NCI-H774 (cell line): ENCODE results near the gene MORN1.

Experiments used
- DNase-seq: peaks from one replicate; lab custom pipeline; 2025; lab: John Stamatoyannopoulos, UW

Gene MORN1

DNA sequence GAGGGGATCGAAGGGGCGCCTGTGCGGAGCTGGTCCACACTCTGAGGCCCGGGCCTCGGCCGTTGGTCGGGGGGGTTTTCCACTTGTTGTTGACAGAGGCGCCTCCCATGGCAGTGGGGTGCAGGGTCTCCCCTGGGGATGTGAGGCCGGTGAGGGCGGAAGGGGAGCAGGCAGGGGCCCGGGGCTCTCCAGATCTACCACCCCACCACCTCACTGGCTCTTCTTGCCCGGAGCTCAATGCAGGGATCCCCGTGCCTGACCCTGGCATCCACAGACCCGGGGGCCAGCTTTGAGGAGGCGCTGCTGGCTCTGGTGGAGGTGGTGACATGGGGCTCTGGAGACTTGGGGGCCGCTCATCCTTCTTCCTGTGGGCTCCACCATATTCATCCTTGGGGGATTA, 28.1 kb upstream of the MORN1 start:
- DNase-seq: no peak

DNA sequence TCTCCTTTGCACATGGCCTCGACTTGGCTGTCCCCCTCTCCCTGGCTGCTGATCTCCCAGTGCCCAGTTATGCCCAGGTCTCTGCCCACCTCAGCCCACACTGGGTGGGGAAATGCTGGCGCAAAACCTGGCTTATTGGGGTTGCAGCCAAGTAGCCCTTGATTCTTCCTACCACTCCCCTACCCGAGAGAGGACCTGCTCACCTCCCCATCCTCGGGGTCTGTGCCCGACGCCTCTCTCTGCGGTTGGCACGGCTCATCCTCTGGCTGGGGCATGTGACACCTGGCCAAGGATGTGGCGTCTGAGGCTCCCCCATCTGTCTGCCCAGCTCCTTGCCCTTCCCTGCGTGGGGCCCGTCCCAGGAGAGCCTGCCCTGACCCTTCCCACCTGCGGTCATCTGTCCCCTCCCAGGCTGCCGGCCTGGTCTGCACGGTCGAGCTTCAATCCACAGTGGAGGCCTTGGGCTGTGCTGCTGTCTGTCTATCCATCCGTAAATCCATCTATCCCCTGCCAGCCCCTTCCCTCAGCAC, 27.5 kb upstream of the MORN1 start:
- DNase-seq: no peak

DNA sequence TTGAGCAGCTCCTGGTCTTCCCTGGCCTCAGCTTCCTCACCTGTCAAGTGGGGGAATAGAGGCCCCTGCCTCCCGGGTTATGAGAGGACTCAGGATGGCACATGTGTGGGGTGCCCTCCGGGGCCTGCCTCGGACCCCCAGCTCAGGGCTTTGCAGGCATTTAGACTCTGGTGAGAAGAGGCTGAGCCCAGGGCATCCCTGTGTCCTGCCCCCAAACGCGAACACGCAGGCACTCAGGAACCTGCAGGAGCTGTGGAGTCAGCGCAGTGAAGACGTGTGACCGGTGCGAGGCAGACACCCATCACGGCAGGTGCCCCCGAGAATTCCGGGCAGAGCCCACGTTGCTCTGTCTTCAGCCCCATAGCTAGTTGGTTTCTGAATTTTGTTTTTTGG, 26.5 kb upstream of the MORN1 start:
- DNase-seq: no peak

DNA sequence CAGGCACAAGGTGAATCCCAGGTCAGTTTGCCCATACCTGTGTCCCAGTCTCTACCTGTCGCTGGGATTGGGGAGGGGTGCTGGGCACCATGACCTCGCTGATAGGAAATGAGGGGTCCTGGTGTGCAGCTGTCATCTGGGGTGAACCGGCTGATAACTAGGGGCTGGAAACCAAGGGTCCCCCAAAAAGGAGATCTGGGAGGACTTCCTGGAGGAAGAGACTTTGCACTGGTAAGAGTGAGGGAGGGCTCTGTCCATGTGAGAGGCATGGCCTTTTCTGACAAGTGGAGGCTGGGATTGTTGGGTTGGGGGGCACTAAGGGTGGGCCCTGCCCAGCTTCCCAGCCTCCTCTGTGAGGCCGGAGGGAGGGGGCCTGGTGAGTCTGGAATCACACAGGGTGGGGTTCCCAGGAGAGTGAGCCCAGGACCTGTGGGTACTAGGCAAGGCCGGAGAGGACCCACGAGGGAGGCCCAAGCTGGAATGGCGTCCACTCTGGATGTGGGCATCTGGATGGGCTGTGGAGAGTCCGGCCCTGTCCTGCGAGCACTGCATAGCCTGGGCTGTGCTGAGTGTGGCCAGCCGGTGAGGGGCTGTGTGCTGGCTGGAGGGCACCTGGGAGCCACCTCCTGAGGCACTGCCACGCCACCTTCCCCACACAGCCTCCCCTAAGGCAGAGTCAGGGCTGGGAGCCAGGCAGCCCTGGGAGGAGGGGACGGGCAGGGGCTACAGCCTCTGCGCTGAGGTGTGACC, 25.9 kb upstream of the MORN1 start:
- no peak for DNase-seq

DNA sequence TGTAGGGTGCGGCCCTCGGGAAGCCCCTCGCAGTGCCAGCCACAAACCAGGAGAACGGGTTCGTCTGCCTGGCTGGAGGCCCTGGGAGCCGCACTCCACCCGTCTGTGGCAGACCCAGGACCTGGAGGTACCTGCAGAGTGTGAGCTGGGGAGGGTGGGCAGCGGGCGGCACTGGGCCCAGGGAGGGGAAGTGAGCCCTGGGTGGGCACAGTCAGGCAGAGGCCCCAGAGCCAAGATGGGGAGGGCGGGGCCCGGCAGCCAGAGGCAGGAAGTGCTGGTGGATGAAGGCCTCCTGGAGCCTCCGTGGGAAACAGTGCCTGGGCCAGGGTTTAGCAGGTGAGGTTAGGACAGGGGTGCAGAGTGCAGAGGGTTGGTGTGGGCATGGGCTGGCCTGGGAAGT, 25.0 kb upstream of the MORN1 start:
- no peak for DNase-seq

DNA sequence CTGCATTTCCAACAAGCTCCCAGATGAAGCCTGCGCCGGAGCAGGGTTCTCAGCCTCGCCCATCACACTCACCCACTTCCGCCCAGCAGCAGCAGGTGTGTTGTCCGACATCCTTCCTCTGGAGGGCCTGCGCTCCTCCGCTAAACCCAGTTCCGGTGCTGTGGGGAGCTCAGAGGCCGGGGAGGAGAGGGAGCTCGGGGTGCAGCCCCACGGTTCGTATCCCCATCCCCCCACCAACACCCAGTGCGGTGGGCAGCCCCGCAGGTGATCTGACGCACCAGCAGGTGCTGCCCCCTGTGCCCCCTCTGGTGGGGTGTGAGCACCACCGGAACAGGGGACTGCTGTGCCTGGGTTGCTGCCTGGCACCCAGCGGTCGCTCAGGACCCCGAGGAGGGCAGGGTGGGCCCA, 24.5 kb upstream of the MORN1 start:
- peak; percentile 19 for DNase-seq

DNA sequence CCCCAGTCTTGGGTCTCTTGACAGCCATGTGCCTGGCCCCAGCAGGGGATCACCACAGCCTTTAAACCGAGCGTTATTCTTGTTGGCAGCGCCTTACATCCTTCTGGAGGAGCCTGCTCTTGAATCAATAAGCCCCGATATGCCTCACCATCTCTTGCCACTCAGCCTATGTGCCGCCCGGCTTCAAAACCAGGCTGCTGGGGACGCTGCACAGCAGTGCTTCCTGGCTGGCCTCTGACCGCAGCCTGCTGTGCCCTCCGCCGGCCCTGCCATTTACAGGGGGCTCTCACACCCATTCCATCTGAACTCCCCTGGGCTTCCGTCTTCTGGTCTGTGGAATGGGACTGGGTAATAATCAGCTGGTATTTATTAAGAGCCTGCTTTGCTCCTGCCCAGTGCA, 24.0 kb upstream of the MORN1 start:
- no peak for DNase-seq

DNA sequence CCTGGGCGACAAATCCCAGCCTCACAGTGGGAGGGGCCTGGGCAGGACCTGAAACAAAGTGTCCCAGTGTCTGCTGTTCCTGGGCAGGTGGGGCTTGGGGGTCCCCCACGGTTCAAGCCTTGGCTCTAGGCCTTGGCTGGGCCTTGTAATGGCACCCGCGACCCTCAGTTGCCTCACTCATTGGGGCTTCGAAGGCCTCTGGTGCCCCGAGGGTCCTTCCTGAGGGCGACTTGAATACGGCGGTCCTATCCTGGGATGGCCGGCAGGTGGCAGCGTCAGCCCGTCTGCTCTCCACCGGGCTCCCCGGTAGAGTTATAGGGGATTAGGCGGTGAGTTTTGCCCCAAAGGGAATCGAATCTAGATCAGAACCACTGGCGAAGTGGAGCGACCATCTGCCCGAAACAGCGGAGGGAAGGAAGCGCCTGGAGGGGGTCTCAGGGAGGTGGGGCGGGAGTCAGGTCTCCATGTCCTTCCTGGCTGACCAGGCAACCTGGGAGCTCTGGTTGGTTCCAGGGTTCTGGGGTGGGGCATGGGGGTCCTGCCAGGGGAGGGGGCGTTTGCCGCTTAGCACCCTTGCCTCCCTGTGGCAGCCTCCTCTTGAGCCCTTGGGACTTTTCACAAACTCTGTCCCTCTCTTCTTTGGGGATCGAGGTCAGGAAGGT, 23.1 kb upstream of the MORN1 start:
- DNase-seq: no peak

DNA sequence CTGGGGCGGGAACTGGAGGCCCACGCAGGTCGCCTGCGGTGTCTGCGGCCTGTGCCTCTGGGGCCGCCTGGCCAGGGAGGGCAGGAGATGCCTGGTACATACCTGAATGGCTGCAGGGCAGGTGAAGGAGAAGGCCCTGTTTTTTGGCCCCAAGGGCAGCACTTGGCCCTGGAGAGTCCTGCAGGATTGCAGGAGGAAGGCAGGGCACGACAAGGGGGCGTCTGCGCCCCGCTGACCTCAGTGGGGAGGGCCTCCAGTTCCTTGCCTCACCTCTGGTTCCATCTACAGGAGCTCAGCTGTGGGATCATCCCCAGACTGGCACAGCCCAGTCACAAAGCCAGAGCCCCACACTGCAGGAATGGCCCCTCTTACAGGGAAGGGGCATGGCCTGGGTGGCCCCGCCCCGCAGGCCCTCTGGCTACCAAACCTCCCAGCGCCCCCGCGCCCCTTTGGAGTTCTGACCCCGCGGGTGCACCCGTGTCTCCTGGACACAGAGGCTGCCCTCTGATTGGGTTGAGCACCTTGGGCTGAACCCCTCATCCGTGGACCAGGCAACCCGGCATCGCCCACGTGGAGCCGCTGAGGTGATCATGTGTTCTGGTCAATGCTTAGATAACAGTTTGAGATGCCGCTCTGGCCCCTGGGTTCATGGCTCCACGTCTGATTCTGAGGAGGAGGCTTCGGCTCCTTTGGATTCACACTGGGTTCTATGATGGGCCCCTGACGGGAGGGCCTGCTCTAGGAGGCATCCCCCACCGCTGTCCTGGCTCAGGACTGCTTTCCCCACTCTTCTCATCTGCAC, 22.3 kb upstream of the MORN1 start:
- no peak for DNase-seq

DNA sequence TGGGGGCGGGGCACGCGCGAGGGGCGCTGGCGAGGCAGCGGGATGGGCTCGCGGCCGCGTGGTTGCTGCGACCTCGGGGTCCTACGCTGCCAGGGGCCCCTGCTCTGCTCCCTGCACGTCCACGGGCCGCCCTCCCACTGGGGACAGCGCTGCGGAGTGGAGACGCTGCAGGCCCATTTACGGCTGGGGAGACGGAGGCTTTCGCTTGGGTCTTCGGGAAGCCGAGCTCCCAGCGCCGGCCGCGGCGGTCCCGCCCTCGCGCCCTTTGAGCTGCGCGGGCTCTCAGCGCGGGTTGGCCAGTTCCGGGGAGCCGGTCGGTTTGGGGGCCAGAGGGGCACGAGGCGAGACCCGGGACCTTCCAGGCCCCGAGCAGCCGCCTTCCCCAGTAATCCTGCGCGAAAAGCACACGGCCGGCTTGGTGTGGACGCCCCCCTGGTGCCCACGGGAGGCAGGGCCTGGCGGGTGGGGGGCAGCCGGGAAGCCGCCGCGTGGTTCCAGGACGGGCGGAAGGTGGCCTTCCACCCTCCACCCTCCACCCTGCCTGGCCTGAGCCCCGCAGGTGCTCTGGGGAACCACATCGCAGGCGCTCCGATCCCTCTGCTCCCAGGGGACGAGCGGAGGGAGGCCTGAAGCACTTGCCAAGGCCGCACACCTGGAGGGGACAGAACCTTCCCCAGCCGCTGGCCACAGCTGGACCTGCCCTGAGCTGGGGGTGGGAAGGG, 21.6 kb upstream of the MORN1 start:
- DNase-seq: peak; percentile 48

DNA sequence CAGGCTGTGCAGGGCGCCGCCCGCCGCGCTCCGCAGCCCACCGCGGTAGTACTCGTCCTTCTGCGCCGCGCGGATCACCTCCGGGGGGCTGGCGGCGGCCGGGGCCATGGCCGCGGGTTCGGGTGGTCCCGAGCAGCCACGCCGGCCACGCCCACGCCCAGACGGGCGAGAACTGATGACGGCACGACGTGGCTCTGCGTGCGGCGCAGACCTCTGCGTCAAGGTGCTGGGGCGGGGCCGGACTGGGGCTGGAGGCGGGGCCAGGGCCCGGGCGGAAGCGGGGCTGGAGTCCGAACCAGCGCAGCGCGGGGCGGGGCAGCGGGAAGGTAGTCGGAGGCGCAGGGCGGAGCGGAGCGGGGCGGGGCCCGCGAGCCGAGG, 21.0 kb upstream of the MORN1 start, which contains the start of gene PEX10:
Gene PEX10 (minus strand): TSS at position 170 of the 378 bp plus-strand sequence. CDS start 62 bp downstream, at position 108.
- peak; percentile 84 for DNase-seq

DNA sequence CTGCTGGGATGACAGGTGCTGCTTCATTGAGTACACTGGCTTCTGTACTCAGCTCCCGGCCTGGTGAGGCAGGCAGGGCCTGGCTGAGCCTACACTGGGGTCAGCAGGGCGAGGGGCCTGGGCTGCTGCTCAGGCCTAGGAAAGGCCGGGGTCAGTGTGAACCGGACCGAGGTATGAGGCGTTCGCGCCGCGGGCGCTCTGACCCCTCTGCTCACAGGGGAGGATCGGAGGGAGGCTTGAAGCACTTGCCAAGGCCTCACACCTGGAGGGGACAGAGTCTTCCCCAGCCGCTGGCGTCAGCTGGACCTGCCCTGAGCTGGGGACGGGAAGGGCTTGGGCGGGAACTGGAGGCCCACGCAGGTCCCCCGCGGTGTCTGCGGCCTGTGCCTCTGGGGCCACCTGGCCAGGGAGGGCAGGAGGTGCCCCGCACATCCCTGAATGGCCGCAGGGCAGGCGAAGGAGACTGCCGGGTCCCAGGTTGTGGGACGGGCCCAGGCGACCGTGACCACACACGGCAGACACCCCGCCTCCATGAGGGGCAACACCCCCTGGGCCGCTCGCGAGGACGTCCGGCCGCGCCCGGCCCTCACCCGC, 20.5 kb upstream of the MORN1 start:
- no peak for DNase-seq

DNA sequence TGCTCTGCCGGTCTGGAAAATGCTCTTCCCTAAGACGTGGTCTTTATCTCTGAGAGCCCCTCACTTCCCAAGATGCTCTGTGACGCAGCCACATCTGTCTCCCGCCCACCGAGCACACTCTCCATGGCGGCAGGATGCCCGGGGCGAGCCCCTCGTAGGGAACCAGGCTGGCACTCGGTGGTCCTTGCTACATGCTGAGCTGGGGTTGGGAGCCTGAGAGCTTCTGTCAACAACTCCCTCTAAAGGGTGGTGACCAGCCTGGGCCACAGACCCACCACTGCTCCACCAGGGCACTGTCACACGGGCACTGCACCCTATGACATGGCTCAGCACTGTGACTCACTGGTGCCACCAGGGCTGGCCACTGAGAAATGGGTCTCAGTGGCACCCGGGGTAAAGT, 18.4 kb upstream of the MORN1 start:
- no peak for DNase-seq

DNA sequence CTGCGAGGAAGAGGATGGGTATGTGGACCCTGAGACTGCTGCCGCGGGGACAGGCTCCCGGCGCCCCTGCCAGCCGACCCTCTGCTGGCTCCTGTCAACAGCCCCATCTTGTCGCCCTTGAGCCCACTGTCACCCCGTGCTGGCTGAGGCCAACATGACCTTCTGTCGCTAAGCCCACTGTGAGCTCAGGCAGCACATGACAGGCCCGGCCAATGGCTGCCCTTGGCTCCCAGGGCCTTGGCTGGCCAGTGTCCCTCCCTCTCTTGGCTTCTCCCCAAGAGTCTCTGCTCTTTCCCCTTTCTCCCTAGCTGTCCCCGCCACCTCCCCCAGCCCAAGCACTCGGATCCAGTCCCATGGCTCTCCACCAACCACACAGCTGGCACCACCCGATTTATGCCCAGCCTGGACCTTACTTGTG, 17.5 kb upstream of the MORN1 start:
- no peak for DNase-seq

DNA sequence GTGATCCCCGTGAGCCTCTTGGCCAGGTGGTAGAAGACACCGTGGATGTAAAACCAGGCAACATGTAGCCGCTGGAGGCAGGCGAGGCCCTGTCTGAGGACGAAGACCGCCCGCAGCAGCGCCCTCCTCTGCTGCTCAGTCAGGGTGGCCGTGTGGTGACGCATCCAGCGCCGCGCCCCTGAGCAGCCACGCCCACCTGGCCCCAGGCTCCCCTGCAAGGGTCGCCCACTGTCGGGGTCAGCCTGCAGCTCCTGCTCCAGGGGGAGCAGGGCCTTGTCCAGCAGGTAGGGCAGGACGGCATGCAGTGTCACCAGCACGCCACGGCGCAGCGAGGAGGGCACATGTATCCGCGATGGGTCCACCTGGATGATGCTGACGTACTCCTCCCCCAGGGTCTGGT, 17.1 kb upstream of the MORN1 start:
- no peak for DNase-seq

DNA sequence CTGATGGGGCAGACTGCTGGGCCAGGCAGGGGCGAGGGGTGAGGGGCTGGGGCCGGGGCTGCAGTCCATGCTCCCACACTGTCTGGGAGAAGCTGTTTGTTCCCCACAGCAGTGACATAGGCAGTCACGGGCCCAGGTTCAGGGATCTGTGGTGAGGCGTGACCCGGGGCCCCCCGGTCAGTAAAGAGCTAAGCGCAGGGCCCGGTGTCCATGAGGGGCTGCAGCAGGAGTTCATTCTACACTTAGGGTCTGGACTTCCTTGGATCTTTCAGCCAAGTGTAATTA, 16.6 kb upstream of the MORN1 start:
- no peak for DNase-seq

DNA sequence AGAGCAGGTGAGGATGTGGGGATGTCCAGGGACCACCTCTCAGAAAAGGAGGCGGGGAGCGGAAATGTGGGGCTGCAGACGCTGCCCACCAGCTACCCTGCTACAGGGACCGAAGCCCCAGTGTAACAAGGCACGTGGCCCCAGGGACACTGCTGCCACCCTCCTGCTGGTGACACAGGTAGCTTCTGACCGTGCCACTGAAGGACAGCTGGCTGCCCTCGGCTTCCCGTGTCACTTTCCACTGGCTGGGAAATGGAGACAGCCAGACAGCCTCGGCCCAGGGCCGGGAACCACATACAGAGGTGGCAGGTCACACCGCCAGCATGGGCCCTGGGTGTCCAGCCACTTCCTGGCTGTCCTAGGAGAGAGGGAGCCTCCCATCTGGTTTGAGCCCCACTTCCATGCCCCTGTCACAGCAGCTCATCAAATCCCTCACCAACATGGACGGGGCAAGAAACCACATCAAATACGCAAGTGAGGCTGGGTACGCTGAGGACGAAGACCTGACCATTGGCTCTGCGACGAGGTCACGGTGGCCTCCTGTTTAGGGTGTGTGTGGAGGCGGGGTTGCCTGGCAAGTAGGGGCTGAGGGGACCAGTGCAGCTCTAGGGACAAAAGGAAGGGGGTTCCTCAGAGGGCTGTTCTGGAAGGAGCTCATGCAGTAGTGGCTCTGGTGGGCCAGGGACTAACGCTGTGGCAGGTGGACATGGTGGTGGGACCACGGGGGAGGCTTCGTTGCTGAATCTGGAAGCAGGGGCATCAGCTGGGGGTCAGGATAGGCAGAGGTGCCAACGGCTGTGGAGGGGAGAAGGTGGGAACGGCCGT, 16.0 kb upstream of the MORN1 start:
- no peak for DNase-seq

DNA sequence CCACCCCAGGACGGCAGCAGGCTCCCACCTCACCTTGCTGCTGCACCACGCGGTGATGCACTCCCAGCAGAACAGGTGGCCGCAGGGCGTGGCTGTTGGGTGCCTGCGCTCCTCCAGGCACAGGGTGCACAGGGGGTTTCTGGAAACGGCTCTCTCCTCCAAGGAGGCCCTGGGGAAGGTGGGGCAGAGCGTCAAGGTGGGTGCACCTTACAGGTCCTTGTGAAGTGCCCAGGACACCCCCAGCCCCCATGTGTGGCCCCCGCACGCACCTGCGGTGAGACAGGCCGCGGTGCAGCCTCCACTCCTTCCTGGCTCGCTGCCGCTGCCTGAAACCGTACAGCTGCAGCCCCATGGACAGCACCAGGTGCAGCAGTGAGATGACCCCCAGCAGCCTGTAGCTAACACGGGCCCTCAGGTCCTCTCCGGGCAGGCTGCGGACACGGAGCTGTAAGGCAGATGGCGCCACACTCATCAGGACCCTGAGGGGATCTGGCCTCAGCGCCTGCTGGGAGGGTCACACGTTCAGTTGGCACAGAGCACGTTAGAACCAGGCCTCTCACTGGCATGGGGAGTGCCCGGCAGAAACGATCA, 15.2 kb upstream of the MORN1 start:
- DNase-seq: no peak

DNA sequence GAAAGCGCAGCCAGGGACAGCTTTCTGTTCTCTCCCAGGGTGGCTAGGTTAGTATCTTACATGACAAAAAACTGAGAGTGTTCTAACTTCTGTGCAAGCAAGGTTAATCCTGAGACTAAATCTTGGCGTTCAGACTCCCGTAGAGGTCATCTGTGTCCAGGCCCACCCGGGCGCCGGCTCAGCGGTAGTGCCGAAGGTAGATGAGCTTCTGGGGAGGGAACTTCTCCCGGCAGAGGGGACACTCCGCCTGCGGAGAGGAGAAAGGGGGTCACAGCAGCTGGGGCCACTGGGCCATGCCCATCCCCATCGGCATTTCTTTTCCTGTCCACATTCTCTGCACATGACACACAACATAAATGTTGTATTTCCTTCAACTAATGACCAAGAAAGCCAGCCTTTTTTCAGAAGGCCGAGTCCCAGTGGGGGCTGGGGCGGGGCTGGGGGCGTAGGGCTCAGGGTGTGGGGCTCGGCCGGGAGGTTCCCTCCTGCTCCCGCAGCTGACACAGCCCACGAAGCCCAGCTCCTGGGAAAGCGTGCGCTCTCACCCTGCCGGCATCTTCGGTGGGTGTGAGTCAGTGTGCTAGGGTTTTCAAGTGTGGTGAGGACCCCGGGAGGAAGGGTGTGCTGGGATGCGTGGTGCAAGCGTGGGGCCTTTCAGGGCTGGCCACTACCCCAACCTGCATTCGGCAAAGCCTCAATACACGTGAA, 14.4 kb upstream of the MORN1 start:
- no peak for DNase-seq
